Thyroid gland (tissue), 4 donors: ENCODE data around the gene IHH.

ENCODE experiments used
- CTCF ChIP-seq, 6 experiments: fragments of 200-600 bp in 3 of 6; fragments of 450-650 bp in 3 of 6; sonication (generic) in 3 of 6; IDR thresholded peaks; one replicate each; pipeline ENCODE4 v1.5.1; 2016 to 2019; ENCODE audit warnings: antibody characterized with exemption in 6 of 6, mild to moderate bottlenecking in 2 of 6, inconsistent platforms in 1 of 6, moderate library complexity in 1 of 6
- POLR2A ChIP-seq, 2 donors: fragments of 450-650 bp; IDR thresholded peaks; one replicate each; pipeline ENCODE4 v1.6.1; 2017; ENCODE audit warnings: antibody characterized with exemption in 2 of 2, mild to moderate bottlenecking in 2 of 2, moderate library complexity in 1 of 2

- TF ChIP-seq CTCF (IDR thresholded peaks at IDR 0.05) (no peak), POLR2A (IDR thresholded peaks at IDR 0.05) (no peak)
Observed at GRCh38 chr2:219038600-219038999, 22.1 kb downstream of the IHH start.
